AG10803 (cell line): Measurements from ENCODE around the gene TMSB4X.

Source experiments
- DNase-seq: peaks from one replicate; pipeline ENCODE4 v3.0.0; 2010; ENCODE audit warnings: low read depth
- H3K4me3 ChIP-seq: 2 replicates; pipeline ENCODE4 v1.5.1; 2011; ENCODE audit warnings: mild to moderate bottlenecking, low read length, control low read depth
- TF ChIP-seq, protein P1 (sequence below): conservative IDR thresholded peaks from 2 replicates; pipeline ENCODE4 v1.5.1; 2011; ENCODE audit warnings: mild to moderate bottlenecking, low read length, control low read depth, inconsistent platforms

Gene TMSB4X

GRCh38 chrX:12949927-12950656 is 24.8 kb upstream of the TMSB4X start:
- DNase-seq = peak; percentile 92
- TF ChIP-seq, protein P1, sequence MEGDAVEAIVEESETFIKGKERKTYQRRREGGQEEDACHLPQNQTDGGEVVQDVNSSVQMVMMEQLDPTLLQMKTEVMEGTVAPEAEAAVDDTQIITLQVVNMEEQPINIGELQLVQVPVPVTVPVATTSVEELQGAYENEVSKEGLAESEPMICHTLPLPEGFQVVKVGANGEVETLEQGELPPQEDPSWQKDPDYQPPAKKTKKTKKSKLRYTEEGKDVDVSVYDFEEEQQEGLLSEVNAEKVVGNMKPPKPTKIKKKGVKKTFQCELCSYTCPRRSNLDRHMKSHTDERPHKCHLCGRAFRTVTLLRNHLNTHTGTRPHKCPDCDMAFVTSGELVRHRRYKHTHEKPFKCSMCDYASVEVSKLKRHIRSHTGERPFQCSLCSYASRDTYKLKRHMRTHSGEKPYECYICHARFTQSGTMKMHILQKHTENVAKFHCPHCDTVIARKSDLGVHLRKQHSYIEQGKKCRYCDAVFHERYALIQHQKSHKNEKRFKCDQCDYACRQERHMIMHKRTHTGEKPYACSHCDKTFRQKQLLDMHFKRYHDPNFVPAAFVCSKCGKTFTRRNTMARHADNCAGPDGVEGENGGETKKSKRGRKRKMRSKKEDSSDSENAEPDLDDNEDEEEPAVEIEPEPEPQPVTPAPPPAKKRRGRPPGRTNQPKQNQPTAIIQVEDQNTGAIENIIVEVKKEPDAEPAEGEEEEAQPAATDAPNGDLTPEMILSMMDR = no peak
- no peak overlapping the region for H3K4me3 ChIP-seq

DNA sequence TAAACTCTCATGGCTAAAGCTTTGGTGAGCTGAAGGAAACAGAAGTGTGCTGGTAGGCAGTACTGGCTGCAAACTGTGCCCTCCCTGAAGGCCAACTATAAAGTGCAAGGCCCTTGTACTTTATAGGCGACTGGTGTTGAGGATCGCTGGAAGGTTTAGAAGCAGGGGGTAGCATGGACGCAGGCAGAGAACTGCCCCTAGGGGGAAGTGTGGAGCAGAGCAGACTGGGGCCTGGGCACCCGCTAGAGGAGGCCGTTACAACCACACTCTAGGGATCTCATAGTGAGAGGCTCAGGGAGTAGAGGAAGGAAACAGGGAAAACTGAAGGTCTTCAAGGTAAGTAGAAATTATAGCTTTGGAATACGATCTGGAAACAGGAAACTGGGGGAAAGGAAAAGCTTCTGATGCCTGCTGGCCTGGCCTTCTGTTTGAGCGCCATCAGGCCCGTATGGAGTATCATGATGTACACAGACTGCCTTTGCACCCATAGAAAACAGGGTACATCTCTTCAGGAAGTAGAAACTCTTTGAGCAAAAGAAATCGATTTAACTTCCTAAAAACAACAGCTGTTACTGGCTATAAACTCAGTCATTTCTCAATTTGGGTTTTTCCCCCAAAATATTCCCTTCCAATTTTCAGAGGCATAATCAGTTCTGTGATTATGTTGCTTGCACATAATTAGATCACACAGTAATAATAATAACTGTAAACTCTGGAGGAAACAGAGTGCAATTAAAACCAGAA is 23.9 kb upstream of the TMSB4X start:
- TF ChIP-seq, protein P1 = no peak; the same call in 1 of the 2 replicates
- no peak overlapping the region for H3K4me3 ChIP-seq
- no peak for DNase-seq

GRCh38 chrX:12951595-12951975 is 23.3 kb upstream of the TMSB4X start:
- TF ChIP-seq, protein P1 = no peak
- no peak overlapping the region for H3K4me3 ChIP-seq

DNA sequence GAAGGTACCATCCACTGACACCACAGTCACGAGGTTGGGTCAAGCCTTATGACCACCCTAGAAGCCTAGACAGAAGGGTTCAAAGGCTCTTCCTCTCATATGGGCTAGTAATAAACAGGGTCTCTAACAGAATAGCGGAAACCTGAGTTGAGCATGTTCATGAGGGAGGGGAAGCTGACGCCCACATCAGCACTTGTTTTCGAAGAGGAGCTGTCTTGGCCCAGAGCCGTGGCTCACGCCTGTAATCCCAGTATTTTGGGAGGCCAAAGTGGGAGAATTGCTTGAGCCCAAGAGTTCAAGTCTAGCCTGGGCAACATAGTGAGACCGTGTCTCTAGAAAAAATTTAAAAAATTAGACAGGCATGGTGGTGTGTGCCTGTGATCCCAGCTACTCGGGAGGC is 21.5 kb upstream of the TMSB4X start:
- TF ChIP-seq, protein P1 = no peak
- no peak overlapping the region for H3K4me3 ChIP-seq
- no peak for DNase-seq

More at GRCh38 chrX:12951595-12951975, 23.3 kb upstream of the TMSB4X start:
- DNase-seq = no peak

DNA sequence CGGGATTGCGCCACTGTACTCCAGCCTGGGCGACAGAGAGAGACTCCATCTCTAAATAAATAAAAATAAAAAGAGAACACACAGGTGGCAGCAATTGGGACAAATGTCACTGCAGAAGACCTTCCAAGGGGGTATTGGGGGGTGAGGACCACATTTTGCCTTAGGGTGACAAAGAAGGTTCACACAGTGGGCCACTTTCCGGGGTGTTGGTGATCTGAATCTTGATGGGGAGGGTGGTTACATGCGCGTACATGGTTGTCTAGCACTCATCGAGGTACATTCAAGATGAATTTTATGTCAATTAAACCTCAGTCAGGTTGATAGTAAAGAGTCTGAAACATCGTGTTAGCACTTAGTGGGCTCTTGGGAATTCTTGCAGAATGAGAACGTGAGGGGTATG is 20.5 kb upstream of the TMSB4X start:
- no peak for DNase-seq
- no peak overlapping the region for H3K4me3 ChIP-seq

GRCh38 chrX:12954981-12955380 is 19.9 kb upstream of the TMSB4X start:
- DNase-seq = no peak
- TF ChIP-seq, protein P1 = no peak
- H3K4me3 ChIP-seq = no peak overlapping the region

More for the DNA sequence above, 20.5 kb upstream of the TMSB4X start:
- TF ChIP-seq, protein P1 = no peak
